Activated naive CD4-positive, alpha-beta T cell treated with anti-CD3 and anti-CD28 coated beads for 36 hours (primary cell): ENCODE measurements around the gene RUNX1. TPM values are rescaled to one million over a fixed set of nuclear protein-coding genes. Genes with fewer than 3 reads are reported as not detected.
A peak's percentile ranks its signal among the peaks of the same experiment; 100 is the strongest.
"Not testable (repeated sequence)": the region's sequence is repeated elsewhere in the genome, so short reads cannot be mapped to it uniquely, and the experiment has no call there.

Experiments used
- CTCF ChIA-PET: fragments of 350-600 bp; sonication (Branson Sonifier 250); formaldehyde crosslinking; loops from one replicate; lab custom pipeline; 2021; ENCODE audit warnings: antibody characterized with exemption; lab: Charles Lee
- DNase-seq: peaks from one replicate; pipeline ENCODE4 v3.0.0-alpha.2; 2020
- H3K27ac Mint-ChIP-seq: one replicate; pipeline ENCODE4 v1.8.0; 2021; ENCODE audit warnings: mild to moderate bottlenecking, mixed read lengths
- H3K27me3 Mint-ChIP-seq: one replicate; pipeline ENCODE4 v1.8.0; 2021; ENCODE audit warnings: low read depth, mixed read lengths
- H3K36me3 Mint-ChIP-seq: one replicate; pipeline ENCODE4 v1.8.0; 2021; ENCODE audit warnings: low read depth, mixed read lengths
- H3K4me1 Mint-ChIP-seq: one replicate; pipeline ENCODE4 v1.8.0; 2021; ENCODE audit warnings: low read depth, mixed read lengths
- H3K4me3 Mint-ChIP-seq: one replicate; pipeline ENCODE4 v1.8.0; 2021; ENCODE audit warnings: mild to moderate bottlenecking, moderate library complexity, mixed read lengths
- H3K9me3 Mint-ChIP-seq: one replicate; pipeline ENCODE4 v1.8.0; 2021; ENCODE audit warnings: mixed read lengths
- intact Hi-C: fragments of 100-400 bp; cut with micrococcal nuclease; formaldehyde crosslinking; loops from one replicate; pipeline ENCODE4 v1.15.1; 2023
- total RNA-seq, 2 experiments: library from RNA; stranded (reverse); gene quantifications; one replicate each; pipeline ENCODE4 v1.2.3, GENCODE V29; 2021

The RUNX1 gene
- total RNA-seq, 2 experiments from 2014 or later: 36.9 to 41.0 TPM

- H3K4me3 Mint-ChIP-seq: peak overlapping the region; percentile 69
- H3K9me3 Mint-ChIP-seq: no peaks in the 10 kb centered on the region
- no peak for DNase-seq
- CTCF ChIA-PET: interaction anchor here (0.6 to 2.7 kb wide), 10 partner anchors 10 to 82 kb away, joined by 3 to 15 read pairs (median 4); no protein-coding TSS in a partner anchor
- peaks cover 3% of the 10 kb centered on the region for H3K27me3 Mint-ChIP-seq
- peaks cover 73% of the 10 kb centered on the region for H3K4me1 Mint-ChIP-seq
- intact Hi-C loops: loop anchor here (1.0 kb wide), 2 partner anchors 10 to 14 kb away; no protein-coding TSS in a partner anchor
- H3K27ac Mint-ChIP-seq: peak overlapping the region; percentile 80
- H3K36me3 Mint-ChIP-seq: peaks cover 4% of the 10 kb centered on the region
Measured at GRCh38 chr21:34973685-34974084, 75.4 kb downstream of the RUNX1 start.

GRCh38 chr21:34971656-34972055, 77.4 kb downstream of the RUNX1 start:
- Mint-ChIP-seq H3K36me3 (peaks cover 6% of the 10 kb centered on the region), H3K4me3 (no peak overlapping the region), H3K9me3 (no peaks in the 10 kb centered on the region), H3K27ac (no peak overlapping the region), H3K4me1 (peaks cover 84% of the 10 kb centered on the region), H3K27me3 (peaks cover 3% of the 10 kb centered on the region)
- intact Hi-C loops: no loop called here
- no peak for DNase-seq
- CTCF ChIA-PET: interaction anchor here (1.4 to 2.7 kb wide), 2 partner anchors 11 to 25 kb away, joined by 3 to 13 read pairs; no protein-coding TSS in a partner anchor

- DNase-seq: no peak
- Mint-ChIP-seq H3K9me3 (no peaks in the 10 kb centered on the region), H3K4me1 (peaks cover 85% of the 10 kb centered on the region), H3K36me3 (peaks cover 4% of the 10 kb centered on the region), H3K27me3 (peaks cover 3% of the 10 kb centered on the region), H3K27ac (no peak overlapping the region), H3K4me3 (no peak overlapping the region)
- intact Hi-C loops: no loop called here
- CTCF ChIA-PET: interaction anchor here (0.9 to 4.2 kb wide), 4 partner anchors 9 to 24 kb away, joined by 3 to 20 read pairs (median 8); no protein-coding TSS in a partner anchor
Measured at GRCh38 chr21:34970566-34970965, 78.5 kb downstream of the RUNX1 start.

- H3K4me1 Mint-ChIP-seq: peaks cover 85% of the 10 kb centered on the region
- CTCF ChIA-PET: interaction anchor here (2.7 to 4.2 kb wide), 2 partner anchors 12 to 20 kb away, joined by 13 to 20 read pairs; no protein-coding TSS in a partner anchor
Measured at GRCh38 chr21:34970167-34970500, 79.0 kb downstream of the RUNX1 start.

GRCh38 chr21:34969423-34970166, 79.5 kb downstream of the RUNX1 start:
- H3K36me3 Mint-ChIP-seq: peaks cover 2% of the 10 kb centered on the region
- intact Hi-C loops: loop anchor here (1.0 to 5.0 kb wide), 5 partner anchors 76 to 433 kb away; no protein-coding TSS in a partner anchor
- H3K4me1 Mint-ChIP-seq: peaks cover 86% of the 10 kb centered on the region
- H3K27ac Mint-ChIP-seq: peak overlapping the region; percentile 93
- H3K27me3 Mint-ChIP-seq: no peaks in the 10 kb centered on the region
- no peaks in the 10 kb centered on the region for H3K9me3 Mint-ChIP-seq
- DNase-seq: no peak
- H3K4me3 Mint-ChIP-seq: peak overlapping the region; percentile 59
- CTCF ChIA-PET: interaction anchor here (1.4 to 4.2 kb wide), 3 partner anchors 13 to 23 kb away, joined by 3 to 20 read pairs (median 13); no protein-coding TSS in a partner anchor

More at GRCh38 chr21:34970167-34970500, 79.0 kb downstream of the RUNX1 start:
- no peaks in the 10 kb centered on the region for H3K9me3 Mint-ChIP-seq
- no peak overlapping the region for H3K27ac Mint-ChIP-seq
- peaks cover 2% of the 10 kb centered on the region for H3K36me3 Mint-ChIP-seq
- DNase-seq: no peak
- no peaks in the 10 kb centered on the region for H3K27me3 Mint-ChIP-seq
- H3K4me3 Mint-ChIP-seq: no peak overlapping the region
- intact Hi-C loops: no loop called here

GRCh38 chr21:34968414-34969333, 80.4 kb downstream of the RUNX1 start:
- peaks cover 83% of the 10 kb centered on the region for H3K4me1 Mint-ChIP-seq
- H3K27ac Mint-ChIP-seq: peak overlapping the region; percentile 93
- H3K4me3 Mint-ChIP-seq: peak overlapping the region; percentile 59
- H3K9me3 Mint-ChIP-seq: no peaks in the 10 kb centered on the region
- H3K36me3 Mint-ChIP-seq: peaks cover 2% of the 10 kb centered on the region
- peak; percentile 82 for DNase-seq
- intact Hi-C loops: loop anchor here (1.0 to 5.0 kb wide), 11 partner anchors 15 to 434 kb away; no protein-coding TSS in a partner anchor
- no peaks in the 10 kb centered on the region for H3K27me3 Mint-ChIP-seq
- CTCF ChIA-PET: interaction anchor here (1.0 to 4.2 kb wide), 11 partner anchors 12 to 81 kb away, joined by 3 to 20 read pairs (median 4); no protein-coding TSS in a partner anchor

GRCh38 chr21:34967509-34968289, 81.4 kb downstream of the RUNX1 start:
- intact Hi-C loops: loop anchor here (1.0 to 5.0 kb wide), 11 partner anchors 16 to 435 kb away; no protein-coding TSS in a partner anchor
- peaks cover 4% of the 10 kb centered on the region for H3K36me3 Mint-ChIP-seq
- peak overlapping the region; percentile 93 for H3K27ac Mint-ChIP-seq
- DNase-seq: peak; percentile 73
- peak overlapping the region; percentile 47 for H3K4me3 Mint-ChIP-seq
- no peaks in the 10 kb centered on the region for H3K9me3 Mint-ChIP-seq
- no peaks in the 10 kb centered on the region for H3K27me3 Mint-ChIP-seq
- H3K4me1 Mint-ChIP-seq: peaks cover 84% of the 10 kb centered on the region
- CTCF ChIA-PET: interaction anchor here (0.6 to 4.2 kb wide), 15 partner anchors 11 to 433 kb away, joined by 3 to 20 read pairs (median 4); no protein-coding TSS in a partner anchor

- not testable (repeated sequence) for H3K4me3 Mint-ChIP-seq, H3K27ac Mint-ChIP-seq, H3K9me3 Mint-ChIP-seq, DNase-seq, H3K36me3 Mint-ChIP-seq, H3K27me3 Mint-ChIP-seq
- intact Hi-C loops: loop anchor here (1.0 to 5.0 kb wide), 3 partner anchors 21 to 435 kb away; no protein-coding TSS in a partner anchor
- H3K4me1 Mint-ChIP-seq: peaks cover 87% of the 10 kb centered on the region
- CTCF ChIA-PET: interaction anchor here (0.7 to 4.2 kb wide), 12 partner anchors 13 to 512 kb away, joined by 3 to 20 read pairs (median 4); no protein-coding TSS in a partner anchor
Measured at GRCh38 chr21:34966881-34967280, 82.2 kb downstream of the RUNX1 start.

- H3K27me3 Mint-ChIP-seq: no peaks in the 10 kb centered on the region
- CTCF ChIA-PET: interaction anchor here (1.0 to 2.9 kb wide), 2 partner anchors 17 to 75 kb away, joined by 4 to 8 read pairs; no protein-coding TSS in a partner anchor
- intact Hi-C loops: loop anchor here (5.0 kb wide), 2 partner anchors 158 to 437 kb away; no protein-coding TSS in a partner anchor
- peaks cover 91% of the 10 kb centered on the region for H3K4me1 Mint-ChIP-seq
- no peaks in the 10 kb centered on the region for H3K9me3 Mint-ChIP-seq
- DNase-seq: no peak
- H3K4me3 Mint-ChIP-seq: peak overlapping the region; percentile 5
- peaks cover 4% of the 10 kb centered on the region for H3K36me3 Mint-ChIP-seq
- peak overlapping the region; percentile 24 for H3K27ac Mint-ChIP-seq
Measured at GRCh38 chr21:34965200-34966174, 83.6 kb downstream of the RUNX1 start.

- Mint-ChIP-seq H3K9me3 (no peaks in the 10 kb centered on the region), H3K27me3 (no peaks in the 10 kb centered on the region), H3K4me3 (peak overlapping the region; percentile 62), H3K36me3 (peaks cover 7% of the 10 kb centered on the region), H3K27ac (peak overlapping the region; percentile 90), H3K4me1 (peaks cover 83% of the 10 kb centered on the region)
- intact Hi-C loops: loop anchor here (1.0 kb wide), 1 partner anchor 28 kb away; no protein-coding TSS in a partner anchor
- CTCF ChIA-PET: interaction anchor here (0.7 to 4.0 kb wide), 4 partner anchors 16 to 74 kb away, joined by 3 to 20 read pairs (median 4); no protein-coding TSS in a partner anchor
- DNase-seq: peak; percentile 68
Measured at GRCh38 chr21:34962586-34963222, 86.4 kb downstream of the RUNX1 start.
